ENCODE results near the gene RELN. TPM values are rescaled to one million over a fixed set of nuclear protein-coding genes. Genes with fewer than 3 reads are reported as not detected.

The RELN gene
- total and polyA plus RNA-seq, 10 donors = 0.03 to 7.6 (median 1.0) TPM

DNA sequence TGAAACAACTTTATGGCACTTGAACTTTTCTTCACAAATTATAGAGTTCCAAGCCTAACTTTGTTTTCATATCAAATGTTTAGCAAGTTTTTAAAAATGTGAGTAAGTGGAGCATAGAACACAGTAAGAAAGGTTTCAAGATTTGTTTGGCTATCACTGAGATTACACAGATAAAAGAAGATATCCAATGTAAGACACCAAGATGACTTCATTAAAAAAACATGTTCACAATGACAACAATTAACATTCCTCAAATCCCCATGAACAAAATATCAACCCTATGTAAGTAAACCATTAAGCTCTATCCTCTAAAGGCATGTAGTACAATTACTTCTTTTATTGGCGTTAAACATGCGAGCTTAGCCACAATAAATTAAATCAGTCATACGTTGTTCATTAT, 129.7 kb downstream of the RELN start:
- H3K27ac ChIP-seq = no peak overlapping the region
- intact Hi-C loops (cut with DNase I; ENCODE audit: low total_unique reads) = no loop called here
- 82 to 94% (median 93%) methylated on average over 3 of the region's 3 CpGs for WGBS, 5 donors
- DNase-seq = no peak
- no peaks in the 10 kb centered on the region for H3K9me3 ChIP-seq
- TF ChIP-seq POLR2AphosphoS5 (IDR thresholded peaks at IDR 0.05) (no peak), POLR2A (IDR thresholded peaks at IDR 0.05) (no peak)
- TF ChIP-seq, protein P1, sequence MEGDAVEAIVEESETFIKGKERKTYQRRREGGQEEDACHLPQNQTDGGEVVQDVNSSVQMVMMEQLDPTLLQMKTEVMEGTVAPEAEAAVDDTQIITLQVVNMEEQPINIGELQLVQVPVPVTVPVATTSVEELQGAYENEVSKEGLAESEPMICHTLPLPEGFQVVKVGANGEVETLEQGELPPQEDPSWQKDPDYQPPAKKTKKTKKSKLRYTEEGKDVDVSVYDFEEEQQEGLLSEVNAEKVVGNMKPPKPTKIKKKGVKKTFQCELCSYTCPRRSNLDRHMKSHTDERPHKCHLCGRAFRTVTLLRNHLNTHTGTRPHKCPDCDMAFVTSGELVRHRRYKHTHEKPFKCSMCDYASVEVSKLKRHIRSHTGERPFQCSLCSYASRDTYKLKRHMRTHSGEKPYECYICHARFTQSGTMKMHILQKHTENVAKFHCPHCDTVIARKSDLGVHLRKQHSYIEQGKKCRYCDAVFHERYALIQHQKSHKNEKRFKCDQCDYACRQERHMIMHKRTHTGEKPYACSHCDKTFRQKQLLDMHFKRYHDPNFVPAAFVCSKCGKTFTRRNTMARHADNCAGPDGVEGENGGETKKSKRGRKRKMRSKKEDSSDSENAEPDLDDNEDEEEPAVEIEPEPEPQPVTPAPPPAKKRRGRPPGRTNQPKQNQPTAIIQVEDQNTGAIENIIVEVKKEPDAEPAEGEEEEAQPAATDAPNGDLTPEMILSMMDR (IDR thresholded peaks at IDR 0.05 in 8 of 11, conservative IDR thresholded peaks at IDR 0.05 in 3 of 11) = no peak
- no peak overlapping the region for H3K4me3 ChIP-seq
- H3K4me1 ChIP-seq = no peaks in the 10 kb centered on the region
- H3K36me3 ChIP-seq = no peaks in the 10 kb centered on the region
- H3K27me3 ChIP-seq (replicated peaks in 1 of 7) = peaks cover 0 to 4% (median 0%) of the 10 kb centered on the region in 7 donors

DNA sequence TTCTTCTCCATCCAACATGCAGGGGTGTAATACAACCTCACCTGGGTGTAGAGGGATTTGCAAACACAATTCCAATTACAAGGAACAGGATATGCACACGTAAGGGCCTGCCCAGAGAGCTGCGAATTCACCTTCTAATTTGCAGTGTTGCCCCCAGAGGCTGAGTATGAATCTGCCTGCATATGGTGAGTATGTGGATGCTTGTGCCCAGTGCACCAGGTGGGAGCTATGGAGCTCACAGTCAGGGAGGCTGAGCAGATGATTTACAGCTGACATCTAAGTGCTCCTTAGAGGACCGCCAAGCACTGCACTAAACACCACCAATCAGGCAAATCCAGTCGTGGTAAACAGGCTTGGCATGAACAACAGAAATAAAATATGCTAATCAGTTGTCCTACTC, 132.0 kb downstream of the RELN start:
- DNase-seq = no peak
- H3K27me3 ChIP-seq (replicated peaks in 1 of 7) = peaks cover 0 to 4% (median 0%) of the 10 kb centered on the region in 7 donors
- intact Hi-C loops (cut with DNase I; ENCODE audit: low total_unique reads) = no loop called here
- H3K27ac ChIP-seq = no peak overlapping the region
- H3K4me3 ChIP-seq = no peak overlapping the region
- H3K9me3 ChIP-seq = no peaks in the 10 kb centered on the region
- TF ChIP-seq, protein P1 (IDR thresholded peaks at IDR 0.05 in 8 of 11, conservative IDR thresholded peaks at IDR 0.05 in 3 of 11) = no peak
- TF ChIP-seq POLR2AphosphoS5 (IDR thresholded peaks at IDR 0.05) (no peak), POLR2A (IDR thresholded peaks at IDR 0.05) (no peak)
- 28 to 53% (median 42%) methylated on average over 4 of the region's 4 CpGs for WGBS, 5 donors
- H3K4me1 ChIP-seq = no peaks in the 10 kb centered on the region
- H3K36me3 ChIP-seq = no peaks in the 10 kb centered on the region

DNA sequence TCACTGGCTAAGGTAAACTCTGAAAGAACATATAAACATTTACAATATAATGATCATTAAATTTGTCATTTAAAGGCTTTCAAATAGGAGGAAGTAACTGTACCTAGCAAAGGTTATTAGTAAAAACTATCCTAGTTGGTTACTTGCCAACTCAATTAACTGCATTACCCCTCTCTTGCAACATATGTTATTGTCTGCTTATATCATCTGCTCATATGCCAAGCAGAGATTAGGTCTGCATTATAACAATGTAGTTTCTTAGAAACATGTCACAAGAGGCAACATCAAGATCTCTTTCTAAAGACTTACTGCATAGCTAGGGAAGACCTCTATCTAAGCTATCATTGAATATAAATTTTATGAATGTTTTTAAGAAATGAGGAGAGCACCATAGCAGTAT, 132.5 kb downstream of the RELN start:
- H3K27me3 ChIP-seq (replicated peaks in 1 of 7) = peaks cover 0 to 4% (median 0%) of the 10 kb centered on the region in 7 donors
- no peak overlapping the region for H3K4me3 ChIP-seq
- H3K27ac ChIP-seq = no peak overlapping the region
- DNase-seq = no peak
- intact Hi-C loops (cut with DNase I; ENCODE audit: low total_unique reads) = no loop called here
- no peaks in the 10 kb centered on the region for H3K4me1 ChIP-seq
- H3K9me3 ChIP-seq = no peaks in the 10 kb centered on the region
- H3K36me3 ChIP-seq = no peaks in the 10 kb centered on the region
- TF ChIP-seq POLR2A (IDR thresholded peaks at IDR 0.05) (no peak), POLR2AphosphoS5 (IDR thresholded peaks at IDR 0.05) (no peak)
- TF ChIP-seq, protein P1 (IDR thresholded peaks at IDR 0.05 in 8 of 11, conservative IDR thresholded peaks at IDR 0.05 in 3 of 11) = no peak

DNA sequence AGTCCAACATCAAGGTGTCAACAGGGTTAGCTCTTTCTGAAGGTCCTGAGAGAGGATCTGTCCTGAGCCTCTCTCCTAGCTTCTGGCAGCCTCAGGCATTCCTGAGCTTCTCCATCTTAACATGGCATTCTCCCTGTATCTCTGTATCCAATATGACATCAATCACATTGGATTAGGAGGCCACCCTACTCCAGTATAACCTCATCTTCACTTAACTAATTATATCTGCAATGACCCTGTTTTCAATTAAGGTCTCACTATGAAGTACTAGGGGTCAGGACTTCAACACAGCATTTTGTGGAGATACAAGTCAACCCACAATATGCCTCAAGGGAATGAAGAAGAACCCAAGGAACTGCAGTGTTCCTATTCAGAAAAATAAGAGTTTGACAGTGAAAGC, 133.8 kb downstream of the RELN start:
- H3K27me3 ChIP-seq (replicated peaks in 1 of 7) = peaks cover 0 to 4% (median 0%) of the 10 kb centered on the region in 7 donors
- no peak for DNase-seq
- H3K36me3 ChIP-seq = no peaks in the 10 kb centered on the region
- TF ChIP-seq POLR2A (IDR thresholded peaks at IDR 0.05) = no peak
- intact Hi-C loops (cut with DNase I; ENCODE audit: low total_unique reads) = no loop called here
- H3K4me1 ChIP-seq = no peaks in the 10 kb centered on the region
- no peak overlapping the region for H3K4me3 ChIP-seq
- H3K9me3 ChIP-seq = peaks cover 0 to 12% (median 0%) of the 10 kb centered on the region in 8 donors
- no peak overlapping the region for H3K27ac ChIP-seq

DNA sequence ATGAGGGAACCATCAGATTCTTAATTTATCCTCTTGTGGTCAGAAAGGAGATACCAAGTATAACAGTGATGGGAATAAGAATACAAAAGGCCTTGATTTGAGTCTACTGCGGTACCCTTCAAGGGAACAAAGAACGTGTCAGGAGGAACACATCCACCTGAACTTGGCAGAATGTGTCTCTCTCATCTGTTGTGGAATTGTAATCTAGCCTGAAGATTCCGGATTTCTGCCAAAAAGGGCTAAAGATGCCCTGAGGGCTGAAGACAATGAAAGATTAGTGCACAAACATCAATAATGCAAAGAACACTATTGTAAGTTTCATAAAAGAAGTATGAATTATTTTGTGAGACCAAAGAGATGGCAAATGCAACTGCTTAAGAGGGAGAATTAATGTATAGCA, 134.8 kb downstream of the RELN start:
- H3K27ac ChIP-seq = no peak overlapping the region
- TF ChIP-seq, protein P1 (IDR thresholded peaks at IDR 0.05 in 8 of 11, conservative IDR thresholded peaks at IDR 0.05 in 3 of 11) = no peak
- TF ChIP-seq POLR2AphosphoS5 (IDR thresholded peaks at IDR 0.05) = no peak
- TF ChIP-seq POLR2A (IDR thresholded peaks at IDR 0.05) = no peak
- H3K4me3 ChIP-seq = no peak overlapping the region
- H3K36me3 ChIP-seq = no peaks in the 10 kb centered on the region
- WGBS, 5 donors = 65 to 86% (median 76%) methylated on average over 3 of the region's 3 CpGs
- no peaks in the 10 kb centered on the region for H3K4me1 ChIP-seq
- peaks cover 0 to 16% (median 0%) of the 10 kb centered on the region in 8 donors for H3K9me3 ChIP-seq
- no peak for DNase-seq
- peaks cover 0 to 4% (median 0%) of the 10 kb centered on the region in 7 donors for H3K27me3 ChIP-seq (replicated peaks in 1 of 7)
- intact Hi-C loops (cut with DNase I; ENCODE audit: low total_unique reads) = no loop called here

All from spleen (tissue), 11 donors.